GM04504 (cell line): Measurements from ENCODE around the gene ARID4B.
"Not testable (repeated sequence)": the region's sequence is repeated elsewhere in the genome, so short reads cannot be mapped to it uniquely, and the experiment has no call there.

Experiments
- DNase-seq: peaks from one replicate; pipeline ENCODE4 v3.0.0-alpha.2; 2012; ENCODE audit warnings: low read depth

The ARID4B gene

DNA sequence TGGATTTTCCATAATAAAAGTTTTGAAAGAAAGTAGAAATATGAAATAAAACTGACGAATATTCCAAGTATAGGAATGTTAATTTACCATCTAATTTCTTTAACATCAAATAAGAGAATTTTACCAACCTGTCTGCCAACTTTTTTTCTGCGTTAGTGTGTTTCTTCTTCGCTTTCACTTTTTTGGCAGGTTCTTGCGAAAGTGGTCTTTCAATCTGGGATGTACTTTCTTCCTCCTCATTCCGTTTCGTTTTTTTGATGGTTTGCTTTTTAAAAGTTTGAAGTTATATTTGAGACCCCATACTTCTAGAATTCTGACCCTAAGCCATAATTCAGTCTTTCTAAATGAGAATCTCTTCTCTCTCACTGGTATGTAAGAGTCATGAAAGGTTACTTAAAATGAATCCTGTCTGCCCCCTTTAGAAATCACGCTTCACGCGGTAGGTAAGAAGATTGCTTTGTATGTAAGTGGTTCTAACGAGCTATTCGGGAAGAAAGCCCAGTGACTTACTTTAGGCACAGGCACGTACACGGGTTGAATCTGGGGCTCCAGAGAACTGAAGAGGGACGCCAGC, 167.5 kb downstream of the ARID4B start:
- DNase-seq, result peak; percentile 24

GRCh38 chr1:235159930-235160329, 168.0 kb downstream of the ARID4B start:
- not testable (repeated sequence) for DNase-seq

DNA sequence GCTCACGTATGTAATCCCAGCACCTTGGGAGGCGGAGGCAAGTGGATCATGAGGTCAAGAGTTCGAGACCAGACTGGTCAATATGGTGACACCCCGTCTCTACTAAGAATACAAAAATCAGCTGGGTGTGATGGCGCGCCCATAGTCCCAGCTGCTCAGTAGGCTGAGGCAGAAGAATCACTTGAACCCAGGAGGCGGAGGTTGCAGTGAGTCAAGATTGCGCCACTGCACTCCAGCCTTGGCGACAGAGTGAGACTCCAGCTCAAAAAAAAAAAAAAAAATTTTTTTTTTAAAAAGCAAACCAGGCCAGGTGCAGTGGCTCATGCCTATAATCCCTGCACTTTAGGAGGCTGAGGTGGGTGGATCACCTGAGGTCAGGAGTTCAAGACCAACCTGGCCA, 168.7 kb downstream of the ARID4B start:
- DNase-seq, result not testable (repeated sequence)

- no peak for DNase-seq
Observed at GRCh38 chr1:235158680-235159079, 169.3 kb downstream of the ARID4B start.

DNA sequence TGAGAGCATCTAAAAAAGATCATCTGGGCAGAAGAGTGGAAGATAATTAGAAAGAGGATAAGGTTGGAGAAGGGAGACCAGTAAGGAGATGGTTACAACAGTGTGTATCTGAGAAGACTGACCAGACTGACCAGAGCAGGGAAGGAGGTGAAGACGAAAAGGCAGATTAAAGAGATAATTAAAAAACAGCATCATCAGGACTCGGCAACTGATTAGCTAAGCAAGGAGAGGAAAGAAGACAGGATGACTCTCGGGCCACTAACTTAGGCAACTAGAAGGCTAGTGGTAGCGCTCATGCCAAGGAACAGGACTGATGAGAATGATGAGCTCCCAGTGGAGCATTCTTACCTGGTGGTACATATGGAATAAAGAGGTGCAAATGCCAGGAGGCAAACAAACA, 170.8 kb downstream of the ARID4B start:
- no peak for DNase-seq

- no peak for DNase-seq
Observed at GRCh38 chr1:235156740-235157139, 171.2 kb downstream of the ARID4B start.

DNA sequence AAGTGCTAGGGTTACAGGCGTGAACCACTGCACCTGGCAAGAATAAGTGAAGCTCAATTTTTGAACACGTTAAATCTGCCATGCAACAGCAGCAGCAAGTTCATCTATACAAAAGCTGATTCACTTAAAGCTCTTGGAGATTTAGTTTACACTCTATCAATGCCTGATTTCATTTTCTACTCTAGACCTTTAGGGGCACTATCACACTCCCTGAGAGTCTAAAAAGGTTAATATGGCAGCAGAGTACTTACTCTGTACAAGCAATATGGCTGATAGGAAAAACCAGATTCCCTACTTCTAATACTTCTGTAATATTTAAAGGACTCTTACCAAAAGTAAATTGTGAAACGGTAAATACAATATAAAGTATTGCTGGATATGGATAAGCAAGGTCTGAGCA, 171.7 kb downstream of the ARID4B start:
- DNase-seq, result no peak

DNA sequence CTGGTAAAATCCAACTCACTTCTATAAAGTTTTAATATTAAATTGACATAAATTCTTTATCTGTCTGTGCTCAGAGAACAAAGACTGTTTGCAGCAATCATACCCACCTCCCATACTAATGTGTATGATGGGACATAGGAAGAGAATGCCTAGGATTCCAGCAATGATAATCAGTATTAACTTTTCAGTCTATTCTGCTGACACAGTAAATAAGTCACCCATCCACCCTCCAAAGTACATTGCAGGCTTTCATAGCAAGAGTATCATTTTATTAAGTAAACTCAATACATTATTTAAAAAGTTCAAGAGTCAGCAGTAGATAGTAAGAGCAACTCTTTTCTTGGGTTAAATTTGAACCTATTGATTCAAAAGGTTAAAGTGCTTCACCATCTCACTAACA, 175.7 kb downstream of the ARID4B start:
- DNase-seq, result no peak

GRCh38 chr1:235151033-235151432, 176.9 kb downstream of the ARID4B start:
- DNase-seq, result no peak

DNA sequence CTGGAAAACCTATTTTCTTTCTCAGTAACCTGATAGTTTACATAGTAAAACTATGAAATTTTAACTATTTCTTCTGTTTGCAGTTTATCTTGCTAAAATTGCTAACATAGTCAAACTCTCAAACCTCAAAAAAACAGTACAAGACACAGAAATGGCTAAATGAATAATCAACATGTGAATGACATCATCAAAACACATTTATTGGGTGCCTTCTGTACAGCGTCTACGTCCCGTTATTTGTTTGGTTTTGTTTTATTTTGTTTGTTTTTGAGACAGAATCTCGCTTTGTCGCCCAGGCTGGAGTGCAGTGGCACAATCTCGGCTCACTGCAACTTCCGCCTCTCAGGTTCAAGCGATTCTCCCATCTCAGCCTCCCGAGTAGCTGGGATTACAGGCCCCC, 178.2 kb downstream of the ARID4B start:
- DNase-seq, result no peak

- DNase-seq, result no peak
Observed at GRCh38 chr1:235147269-235147668, 180.7 kb downstream of the ARID4B start.

- no peak for DNase-seq
Observed at GRCh38 chr1:235145639-235146038, 182.3 kb downstream of the ARID4B start.

- no peak for DNase-seq
Observed at GRCh38 chr1:235142991-235143390, 185.0 kb downstream of the ARID4B start.

DNA sequence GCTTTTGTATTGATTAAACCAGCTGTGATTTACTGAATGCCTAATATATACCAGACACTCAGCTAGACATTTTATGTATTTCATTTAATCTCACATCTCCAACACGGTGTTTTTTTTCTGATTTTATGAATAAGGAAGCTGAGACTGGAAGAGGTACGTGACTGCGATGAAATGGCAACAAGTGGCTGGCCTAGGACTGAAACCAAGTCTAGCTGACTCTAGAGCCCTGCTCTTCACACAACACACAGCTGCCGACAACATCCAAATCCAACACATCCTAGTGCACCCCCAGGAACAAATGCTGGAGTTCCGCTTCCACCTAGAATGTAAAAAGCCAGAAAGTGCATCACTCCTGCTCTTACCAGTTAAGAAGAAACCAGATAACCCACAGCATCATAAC, 188.7 kb downstream of the ARID4B start:
- DNase-seq, result no peak

- DNase-seq, result no peak
Observed at GRCh38 chr1:235138821-235139220, 189.2 kb downstream of the ARID4B start.

DNA sequence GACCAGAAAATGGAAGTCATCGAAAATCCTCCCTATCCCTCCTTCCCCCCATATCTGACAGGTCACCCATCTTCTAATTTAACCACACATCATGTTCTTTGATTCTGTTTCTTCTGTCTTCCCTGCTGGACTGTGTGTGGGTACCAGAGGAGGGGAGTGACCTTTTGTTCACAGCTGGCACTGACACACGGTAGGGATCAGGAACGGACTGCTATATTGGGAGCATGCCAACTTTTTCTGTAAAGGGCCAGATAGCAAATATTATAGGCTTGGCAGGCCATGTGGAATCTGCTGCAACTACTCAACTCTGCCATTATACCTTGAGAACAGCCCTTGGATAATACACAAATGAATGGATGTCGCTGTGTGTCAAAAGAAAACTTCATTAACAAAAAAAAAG, 191.9 kb downstream of the ARID4B start:
- DNase-seq, result no peak

GRCh38 chr1:235134171-235134570, 193.8 kb downstream of the ARID4B start:
- no peak for DNase-seq

DNA sequence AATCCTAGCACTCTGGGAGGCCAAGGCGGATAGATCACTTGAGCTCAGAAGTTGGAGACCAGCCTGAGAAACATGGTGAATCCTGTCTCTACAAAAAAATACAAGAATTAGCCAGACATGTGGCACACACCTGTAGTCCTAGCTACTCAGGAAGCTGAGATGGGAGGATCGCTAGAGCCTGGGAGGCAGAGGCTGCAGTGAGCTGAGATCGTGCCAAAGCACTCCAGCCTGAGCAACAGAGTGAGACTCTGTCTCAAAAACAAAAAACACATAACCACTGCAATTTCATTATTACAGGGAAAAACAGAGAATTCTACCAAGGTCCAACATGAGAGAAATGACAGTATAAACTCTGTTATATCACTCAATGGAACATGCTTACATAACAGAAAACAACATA, 194.9 kb downstream of the ARID4B start:
- no peak for DNase-seq

DNA sequence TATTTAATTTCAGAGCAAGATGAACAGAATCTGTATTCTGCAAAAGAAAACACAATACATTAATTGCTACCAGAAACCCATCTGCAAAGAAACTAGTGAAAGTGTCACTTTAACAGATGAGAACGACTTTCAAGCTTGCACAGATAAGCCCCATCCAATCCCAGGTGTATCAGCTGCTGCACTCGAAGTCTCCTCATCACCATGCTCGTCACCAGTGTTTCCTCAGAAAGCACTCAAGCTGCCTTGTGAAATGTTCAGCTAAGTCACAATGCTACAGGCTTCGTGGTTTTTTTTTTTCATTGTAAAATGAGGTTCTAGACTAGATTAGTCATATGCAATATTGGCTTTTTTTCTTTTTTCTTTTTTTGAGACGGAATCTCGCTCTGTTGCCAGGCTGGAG, 196.0 kb downstream of the ARID4B start:
- DNase-seq, result no peak

DNA sequence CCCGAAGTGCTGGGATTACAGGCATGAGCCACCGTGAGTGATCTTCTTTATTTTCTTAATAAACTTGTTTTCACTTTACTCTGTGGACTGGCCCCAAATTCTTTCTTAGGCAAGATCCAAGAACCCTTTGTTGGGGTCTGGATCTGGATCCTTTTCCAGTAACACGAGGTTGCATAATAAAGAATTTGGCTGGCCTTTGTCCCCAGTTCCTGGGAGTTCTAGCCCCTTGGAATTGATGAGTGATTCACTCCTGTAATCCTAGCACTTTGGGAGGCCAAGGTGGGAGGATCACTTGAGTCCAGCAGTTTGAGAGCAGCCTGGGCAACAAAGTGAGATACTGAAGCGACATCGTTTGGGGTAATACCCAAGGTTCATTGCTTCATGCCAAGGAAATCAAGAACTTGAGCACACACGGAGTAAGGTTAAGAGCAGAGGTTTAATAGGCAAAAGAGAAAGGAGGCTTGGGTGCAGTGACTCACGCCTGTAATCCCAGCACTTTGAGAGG, 197.2 kb downstream of the ARID4B start:
- DNase-seq, result no peak

- DNase-seq, result no peak
Observed at GRCh38 chr1:235129774-235130570, 198.0 kb downstream of the ARID4B start.

- DNase-seq, result peak; percentile 97
Observed at GRCh38 chr1:235128456-235129328, 199.3 kb downstream of the ARID4B start, which contains the start of gene TOMM20. Gene TOMM20 (minus strand): TSS chr1:235128837. CDS start chr1:235128715, 122 bp downstream.
